ENCODE results near the gene SPAG16.

DNA sequence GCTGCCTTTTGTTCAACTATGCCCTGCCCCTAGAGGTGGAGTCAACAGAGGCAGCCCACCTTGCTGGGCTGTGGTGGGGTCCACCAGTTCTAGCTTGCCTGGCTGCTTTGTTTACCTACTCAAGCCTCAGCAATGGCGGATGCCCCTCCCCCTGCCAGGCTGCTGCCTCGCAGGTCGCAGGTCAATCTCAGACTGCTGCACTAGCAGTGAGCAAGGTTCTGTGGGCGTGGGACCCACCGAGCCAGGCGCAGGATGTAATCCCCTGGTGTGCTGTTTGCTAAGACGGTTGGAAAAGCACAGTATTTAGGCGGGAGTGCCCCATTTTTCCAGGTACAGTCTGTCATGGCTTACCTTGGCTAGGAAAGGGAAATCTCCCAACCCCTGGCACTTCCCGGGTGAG, 993.6 kb downstream of the SPAG16 start:
- TF ChIP-seq POLR2A (IDR thresholded peaks at IDR 0.05): no peak
- TF ChIP-seq, protein P1, sequence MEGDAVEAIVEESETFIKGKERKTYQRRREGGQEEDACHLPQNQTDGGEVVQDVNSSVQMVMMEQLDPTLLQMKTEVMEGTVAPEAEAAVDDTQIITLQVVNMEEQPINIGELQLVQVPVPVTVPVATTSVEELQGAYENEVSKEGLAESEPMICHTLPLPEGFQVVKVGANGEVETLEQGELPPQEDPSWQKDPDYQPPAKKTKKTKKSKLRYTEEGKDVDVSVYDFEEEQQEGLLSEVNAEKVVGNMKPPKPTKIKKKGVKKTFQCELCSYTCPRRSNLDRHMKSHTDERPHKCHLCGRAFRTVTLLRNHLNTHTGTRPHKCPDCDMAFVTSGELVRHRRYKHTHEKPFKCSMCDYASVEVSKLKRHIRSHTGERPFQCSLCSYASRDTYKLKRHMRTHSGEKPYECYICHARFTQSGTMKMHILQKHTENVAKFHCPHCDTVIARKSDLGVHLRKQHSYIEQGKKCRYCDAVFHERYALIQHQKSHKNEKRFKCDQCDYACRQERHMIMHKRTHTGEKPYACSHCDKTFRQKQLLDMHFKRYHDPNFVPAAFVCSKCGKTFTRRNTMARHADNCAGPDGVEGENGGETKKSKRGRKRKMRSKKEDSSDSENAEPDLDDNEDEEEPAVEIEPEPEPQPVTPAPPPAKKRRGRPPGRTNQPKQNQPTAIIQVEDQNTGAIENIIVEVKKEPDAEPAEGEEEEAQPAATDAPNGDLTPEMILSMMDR (IDR thresholded peaks at IDR 0.05): no peak
